ENCODE results near the gene RPUSD3. TPM values are rescaled to one million over a fixed set of nuclear protein-coding genes. Genes with fewer than 3 reads are reported as not detected.

RPUSD3 gene, protein sequence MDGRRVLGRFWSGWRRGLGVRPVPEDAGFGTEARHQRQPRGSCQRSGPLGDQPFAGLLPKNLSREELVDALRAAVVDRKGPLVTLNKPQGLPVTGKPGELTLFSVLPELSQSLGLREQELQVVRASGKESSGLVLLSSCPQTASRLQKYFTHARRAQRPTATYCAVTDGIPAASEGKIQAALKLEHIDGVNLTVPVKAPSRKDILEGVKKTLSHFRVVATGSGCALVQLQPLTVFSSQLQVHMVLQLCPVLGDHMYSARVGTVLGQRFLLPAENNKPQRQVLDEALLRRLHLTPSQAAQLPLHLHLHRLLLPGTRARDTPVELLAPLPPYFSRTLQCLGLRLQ
- total RNA-seq, result 40.9 to 48.4 TPM (median 47.2 TPM) in 3 replicates

DNA sequence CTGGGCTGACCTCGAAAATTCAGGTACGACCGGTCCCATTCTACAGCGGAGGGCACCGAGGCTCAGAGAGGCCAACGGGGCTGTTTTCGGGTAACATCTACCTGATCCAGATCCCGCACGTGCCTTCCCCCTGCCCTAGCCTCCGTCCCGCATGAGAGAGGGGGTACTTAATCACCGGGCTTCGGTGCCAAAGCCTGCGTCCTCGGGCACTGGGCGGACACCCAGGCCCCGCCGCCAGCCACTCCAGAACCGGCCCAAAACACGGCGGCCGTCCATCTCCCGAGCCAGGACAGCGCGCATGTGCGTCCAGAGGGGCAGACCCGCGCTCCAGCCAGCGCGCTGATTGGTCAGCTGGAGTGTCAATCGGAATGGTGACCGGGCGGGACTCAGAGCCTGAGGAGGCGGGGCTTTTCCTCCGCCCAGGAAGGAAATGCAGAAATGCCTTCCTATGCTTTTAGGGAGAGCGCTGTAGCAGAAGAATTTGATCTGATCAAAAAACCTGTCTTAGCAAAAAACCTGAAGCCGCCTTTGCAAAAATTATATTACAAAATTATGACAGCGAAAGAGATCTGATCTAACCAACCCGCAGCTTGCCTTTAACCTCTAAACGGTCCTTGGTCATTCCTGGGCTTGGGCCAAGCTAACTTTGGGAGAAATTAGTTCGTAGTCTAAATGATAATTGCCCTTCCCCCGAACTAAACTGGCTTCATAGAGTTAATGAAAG, at the start of gene RPUSD3:
Gene RPUSD3, minus strand, starts transcription at position 294 of the 724 bp plus-strand sequence. Its CDS starts 18 bp downstream, at position 276.
- H3K27ac Mint-ChIP-seq, result peak within 1 kb of the TSS; percentile 91
- H3K36me3 Mint-ChIP-seq, result peaks cover 16% of the 10 kb centered on the region
- H3K9me3 Mint-ChIP-seq, result no peaks in the 10 kb centered on the region
- peaks cover 23% of the 10 kb centered on the region for H3K4me1 Mint-ChIP-seq
- no peaks in the 10 kb centered on the region for H3K27me3 Mint-ChIP-seq (ENCODE audit: low read depth)
- peak; percentile 96 to 99 for DNase-seq (ENCODE audit: low spot score in 2 of 2, unreplicated experiment in 2 of 2)
- H3K4me3 Mint-ChIP-seq, result peak within 1 kb of the TSS; percentile 100
- TF ChIP-seq, protein P1, sequence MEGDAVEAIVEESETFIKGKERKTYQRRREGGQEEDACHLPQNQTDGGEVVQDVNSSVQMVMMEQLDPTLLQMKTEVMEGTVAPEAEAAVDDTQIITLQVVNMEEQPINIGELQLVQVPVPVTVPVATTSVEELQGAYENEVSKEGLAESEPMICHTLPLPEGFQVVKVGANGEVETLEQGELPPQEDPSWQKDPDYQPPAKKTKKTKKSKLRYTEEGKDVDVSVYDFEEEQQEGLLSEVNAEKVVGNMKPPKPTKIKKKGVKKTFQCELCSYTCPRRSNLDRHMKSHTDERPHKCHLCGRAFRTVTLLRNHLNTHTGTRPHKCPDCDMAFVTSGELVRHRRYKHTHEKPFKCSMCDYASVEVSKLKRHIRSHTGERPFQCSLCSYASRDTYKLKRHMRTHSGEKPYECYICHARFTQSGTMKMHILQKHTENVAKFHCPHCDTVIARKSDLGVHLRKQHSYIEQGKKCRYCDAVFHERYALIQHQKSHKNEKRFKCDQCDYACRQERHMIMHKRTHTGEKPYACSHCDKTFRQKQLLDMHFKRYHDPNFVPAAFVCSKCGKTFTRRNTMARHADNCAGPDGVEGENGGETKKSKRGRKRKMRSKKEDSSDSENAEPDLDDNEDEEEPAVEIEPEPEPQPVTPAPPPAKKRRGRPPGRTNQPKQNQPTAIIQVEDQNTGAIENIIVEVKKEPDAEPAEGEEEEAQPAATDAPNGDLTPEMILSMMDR (IDR thresholded peaks at IDR 0.05; ENCODE audit: unreplicated experiment), result no peak

DNA sequence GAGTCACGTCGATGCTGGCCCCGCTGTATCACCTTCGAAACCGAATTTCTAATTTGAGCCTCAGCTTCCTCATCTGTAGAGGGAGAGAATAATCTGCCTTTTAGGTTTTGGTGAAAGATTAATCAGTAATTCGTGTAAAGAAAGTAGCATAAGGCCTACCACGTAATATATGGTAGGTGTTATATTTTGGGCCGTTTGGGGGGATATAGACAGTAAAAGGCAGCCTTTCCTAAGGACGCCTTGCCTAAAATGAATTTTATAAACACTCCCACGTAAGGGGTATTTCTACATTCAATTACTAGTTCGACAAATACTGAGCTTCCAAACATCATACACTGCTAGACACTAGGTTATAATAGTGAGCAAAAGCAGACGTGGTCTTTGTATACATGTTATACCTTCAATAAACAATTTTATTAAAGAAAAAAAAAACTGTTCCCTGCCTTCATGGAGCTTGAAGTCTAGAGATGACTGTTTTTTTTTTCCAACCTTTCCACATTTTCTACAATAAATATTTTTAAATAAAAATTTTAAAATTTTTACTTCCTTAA, 47.3 kb upstream of the RPUSD3 start:
- peak overlapping the region; percentile 97 for H3K27ac Mint-ChIP-seq
- H3K9me3 Mint-ChIP-seq, result no peaks in the 10 kb centered on the region
- no peaks in the 10 kb centered on the region for H3K27me3 Mint-ChIP-seq (ENCODE audit: low read depth)

DNA sequence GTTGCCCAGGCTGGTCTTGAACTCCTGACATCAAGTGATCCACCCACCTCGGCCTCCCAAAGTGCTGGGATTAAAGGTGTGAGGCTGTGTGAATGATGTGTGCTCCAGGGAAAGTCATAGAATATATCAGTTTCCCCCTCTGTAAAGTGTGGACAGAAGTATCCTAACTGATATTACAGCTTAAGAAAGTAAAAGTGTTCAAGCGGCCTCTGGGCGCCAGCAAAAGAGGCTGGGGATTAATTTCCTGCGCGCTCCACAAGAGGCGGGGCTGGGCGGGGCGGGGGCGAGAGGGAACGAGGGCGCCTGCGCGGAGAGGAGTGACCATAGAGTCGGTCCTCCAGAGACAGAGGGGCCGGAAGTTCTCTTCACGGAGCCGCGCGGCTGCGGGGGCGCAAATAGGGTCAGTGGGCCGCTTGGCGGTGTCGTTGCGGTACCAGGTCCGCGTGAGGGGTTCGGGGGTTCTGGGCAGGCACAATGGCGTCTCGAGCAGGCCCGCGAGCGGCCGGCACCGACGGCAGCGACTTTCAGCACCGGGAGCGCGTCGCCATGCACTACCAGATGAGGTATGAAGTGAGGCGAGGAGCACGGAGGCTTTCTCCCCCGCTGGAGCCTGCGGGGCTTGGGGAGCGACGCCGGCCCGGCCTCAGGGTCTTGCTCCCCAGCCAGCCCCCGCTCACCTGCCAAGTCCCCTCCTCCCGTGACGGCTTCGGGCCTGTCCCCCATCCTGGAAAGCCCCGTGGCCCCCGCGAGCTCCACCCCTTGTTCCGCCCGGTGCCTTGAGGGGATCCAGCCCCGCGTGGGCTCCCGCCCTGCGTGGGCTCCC, 46.7 kb upstream of the RPUSD3 start, which contains the start of gene JAGN1:
Gene JAGN1, plus strand, starts transcription at position 362 of the 823 bp plus-strand sequence. Its CDS starts 113 bp downstream, at position 475.
- TF ChIP-seq, protein P1 (IDR thresholded peaks at IDR 0.05; ENCODE audit: unreplicated experiment), result no peak
- peak; percentile 77 to 93 for DNase-seq (ENCODE audit: low spot score in 2 of 2, unreplicated experiment in 2 of 2)
- peak within 1 kb of the TSS; percentile 97 for H3K27ac Mint-ChIP-seq
- H3K4me3 Mint-ChIP-seq, result peak within 1 kb of the TSS; percentile 97
- H3K36me3 Mint-ChIP-seq, result peaks cover 14% of the 10 kb centered on the region
- H3K27me3 Mint-ChIP-seq (ENCODE audit: low read depth), result no peaks in the 10 kb centered on the region
- peaks cover 12% of the 10 kb centered on the region for H3K4me1 Mint-ChIP-seq
- no peaks in the 10 kb centered on the region for H3K9me3 Mint-ChIP-seq

More for the DNA sequence above, 47.3 kb upstream of the RPUSD3 start:
- peak overlapping the region; percentile 97 for H3K4me3 Mint-ChIP-seq
- TF ChIP-seq, protein P1 (IDR thresholded peaks at IDR 0.05; ENCODE audit: unreplicated experiment), result no peak
- peaks cover 12% of the 10 kb centered on the region for H3K4me1 Mint-ChIP-seq
- DNase-seq (ENCODE audit: low spot score in 2 of 2, unreplicated experiment in 2 of 2), result no peak
- peaks cover 14% of the 10 kb centered on the region for H3K36me3 Mint-ChIP-seq

DNA sequence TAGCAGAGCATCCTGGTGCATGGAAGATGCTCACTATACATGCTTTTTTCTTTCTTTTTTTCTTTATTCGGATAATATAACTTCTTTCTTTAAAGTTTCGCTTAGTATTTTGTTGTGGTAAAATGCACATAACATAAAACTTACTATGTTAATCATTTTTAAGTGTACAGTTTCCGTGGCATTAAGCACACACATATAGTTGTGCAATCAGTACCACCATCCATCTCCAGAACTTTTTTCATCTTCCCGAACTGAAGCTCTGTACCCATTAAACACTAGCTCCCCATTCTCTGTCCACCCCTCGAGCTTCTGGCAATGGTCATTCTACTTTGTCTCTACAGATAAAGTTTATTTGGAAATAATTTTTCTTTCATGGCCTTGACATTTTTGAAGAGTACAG, 45.6 kb upstream of the RPUSD3 start:
- H3K27ac Mint-ChIP-seq, result no peak overlapping the region
- DNase-seq (ENCODE audit: low spot score in 2 of 2, unreplicated experiment in 2 of 2), result no peak
- peak overlapping the region; percentile 97 for H3K4me3 Mint-ChIP-seq
- TF ChIP-seq, protein P1 (IDR thresholded peaks at IDR 0.05; ENCODE audit: unreplicated experiment), result no peak
- peaks cover 14% of the 10 kb centered on the region for H3K4me1 Mint-ChIP-seq
- no peaks in the 10 kb centered on the region for H3K27me3 Mint-ChIP-seq (ENCODE audit: low read depth)
- no peaks in the 10 kb centered on the region for H3K9me3 Mint-ChIP-seq
- peaks cover 11% of the 10 kb centered on the region for H3K36me3 Mint-ChIP-seq

DNA sequence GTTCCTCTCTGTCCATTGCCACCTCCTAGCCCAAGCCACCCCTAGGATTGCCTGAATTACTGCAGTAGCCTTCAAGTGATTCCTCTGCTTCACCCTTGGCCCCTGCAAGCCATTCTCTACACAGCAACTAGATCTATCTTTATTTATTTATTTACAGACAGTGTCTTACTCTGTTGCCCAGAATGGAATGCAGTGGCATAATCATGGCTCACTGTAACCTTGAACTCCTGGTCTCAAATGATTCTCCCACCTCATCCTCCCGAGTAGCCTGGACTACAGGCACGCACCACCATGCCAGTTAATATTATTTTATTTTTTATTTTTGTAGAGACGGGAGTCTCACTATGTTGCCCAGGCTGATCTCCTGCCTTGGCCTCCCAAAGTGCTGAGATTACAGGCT, 44.7 kb upstream of the RPUSD3 start:
- TF ChIP-seq, protein P1 (IDR thresholded peaks at IDR 0.05; ENCODE audit: unreplicated experiment), result no peak
- H3K36me3 Mint-ChIP-seq, result peaks cover 7% of the 10 kb centered on the region
- no peak overlapping the region for H3K27ac Mint-ChIP-seq
- DNase-seq (ENCODE audit: low spot score in 2 of 2, unreplicated experiment in 2 of 2), result no peak
- H3K27me3 Mint-ChIP-seq (ENCODE audit: low read depth), result no peaks in the 10 kb centered on the region
- H3K4me3 Mint-ChIP-seq, result no peak overlapping the region
- no peaks in the 10 kb centered on the region for H3K9me3 Mint-ChIP-seq
- H3K4me1 Mint-ChIP-seq, result peaks cover 19% of the 10 kb centered on the region
